ENCODE data around the gene TBC1D5.
"Not testable (repeated sequence)": the region's sequence is repeated elsewhere in the genome, so short reads cannot be mapped to it uniquely, and the experiment has no call there.

Gene TBC1D5

GRCh38 chr3:17140670-17141505 is 601.5 kb downstream of the TBC1D5 start:
- DNase-seq (ENCODE audit: low read depth in 2 of 2): no peak

- no peak for DNase-seq (ENCODE audit: low read depth in 2 of 2)
Measured at GRCh38 chr3:17138246-17139039, 604.0 kb downstream of the TBC1D5 start.

- no peak for DNase-seq (ENCODE audit: low read depth in 2 of 2)
Measured at GRCh38 chr3:17137321-17137826, 605.1 kb downstream of the TBC1D5 start.

GRCh38 chr3:17136136-17136721 is 606.2 kb downstream of the TBC1D5 start:
- DNase-seq (ENCODE audit: low read depth in 2 of 2): no peak

- DNase-seq (ENCODE audit: low read depth in 2 of 2): no peak
Measured at GRCh38 chr3:17135696-17136095, 606.7 kb downstream of the TBC1D5 start.

GRCh38 chr3:17133632-17134545 is 608.5 kb downstream of the TBC1D5 start:
- DNase-seq (ENCODE audit: low read depth in 2 of 2): no peak

GRCh38 chr3:17132286-17133115 is 609.9 kb downstream of the TBC1D5 start:
- no peak for DNase-seq (ENCODE audit: low read depth in 2 of 2)

- DNase-seq (ENCODE audit: low read depth in 2 of 2): no peak
Measured at GRCh38 chr3:17130956-17131355, 611.5 kb downstream of the TBC1D5 start.

GRCh38 chr3:17129556-17129955 is 612.9 kb downstream of the TBC1D5 start:
- no peak for DNase-seq (ENCODE audit: low read depth in 2 of 2)

- not testable (repeated sequence) for DNase-seq (ENCODE audit: low read depth in 2 of 2)
Measured at GRCh38 chr3:17128671-17129070, 613.8 kb downstream of the TBC1D5 start.

- DNase-seq (ENCODE audit: low read depth in 2 of 2): no peak
Measured at GRCh38 chr3:17125738-17126442, 616.5 kb downstream of the TBC1D5 start.

GRCh38 chr3:17122758-17123157 is 619.7 kb downstream of the TBC1D5 start:
- no peak for DNase-seq (ENCODE audit: low read depth in 2 of 2)

- no peak for DNase-seq (ENCODE audit: low read depth in 2 of 2)
Measured at GRCh38 chr3:17121336-17121735, 621.1 kb downstream of the TBC1D5 start.

- no peak for DNase-seq (ENCODE audit: low read depth in 2 of 2)
Measured at GRCh38 chr3:17120115-17120514, 622.3 kb downstream of the TBC1D5 start.

GRCh38 chr3:17119201-17120072 is 623.0 kb downstream of the TBC1D5 start:
- DNase-seq (ENCODE audit: low read depth in 2 of 2): no peak

GRCh38 chr3:17118771-17119170 is 623.7 kb downstream of the TBC1D5 start:
- no peak for DNase-seq (ENCODE audit: low read depth in 2 of 2)

- DNase-seq (ENCODE audit: low read depth in 2 of 2): no peak
Measured at GRCh38 chr3:17116007-17116600, 626.3 kb downstream of the TBC1D5 start.

- DNase-seq (ENCODE audit: low read depth in 2 of 2): no peak
Measured at GRCh38 chr3:17115186-17115585, 627.2 kb downstream of the TBC1D5 start.
